ENCODE data around the gene UBE2E3.

The UBE2E3 gene

DNA sequence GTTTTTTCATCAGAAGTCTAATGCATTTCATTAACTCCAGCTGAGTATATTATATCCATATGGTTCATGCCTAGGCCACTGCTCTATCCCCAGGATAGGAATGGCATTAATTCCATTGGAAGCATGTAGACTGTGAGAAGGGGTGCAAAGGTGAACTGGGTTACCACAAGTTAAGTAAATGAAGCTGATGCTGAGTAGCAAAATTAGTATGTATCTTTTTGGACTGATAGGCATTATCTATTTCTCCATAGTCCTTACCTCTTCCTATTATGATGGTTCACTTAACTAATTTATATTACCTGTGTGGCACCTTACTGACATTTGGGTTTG is 24.9 kb downstream of the UBE2E3 start:
- TF ChIP-seq, protein P1, sequence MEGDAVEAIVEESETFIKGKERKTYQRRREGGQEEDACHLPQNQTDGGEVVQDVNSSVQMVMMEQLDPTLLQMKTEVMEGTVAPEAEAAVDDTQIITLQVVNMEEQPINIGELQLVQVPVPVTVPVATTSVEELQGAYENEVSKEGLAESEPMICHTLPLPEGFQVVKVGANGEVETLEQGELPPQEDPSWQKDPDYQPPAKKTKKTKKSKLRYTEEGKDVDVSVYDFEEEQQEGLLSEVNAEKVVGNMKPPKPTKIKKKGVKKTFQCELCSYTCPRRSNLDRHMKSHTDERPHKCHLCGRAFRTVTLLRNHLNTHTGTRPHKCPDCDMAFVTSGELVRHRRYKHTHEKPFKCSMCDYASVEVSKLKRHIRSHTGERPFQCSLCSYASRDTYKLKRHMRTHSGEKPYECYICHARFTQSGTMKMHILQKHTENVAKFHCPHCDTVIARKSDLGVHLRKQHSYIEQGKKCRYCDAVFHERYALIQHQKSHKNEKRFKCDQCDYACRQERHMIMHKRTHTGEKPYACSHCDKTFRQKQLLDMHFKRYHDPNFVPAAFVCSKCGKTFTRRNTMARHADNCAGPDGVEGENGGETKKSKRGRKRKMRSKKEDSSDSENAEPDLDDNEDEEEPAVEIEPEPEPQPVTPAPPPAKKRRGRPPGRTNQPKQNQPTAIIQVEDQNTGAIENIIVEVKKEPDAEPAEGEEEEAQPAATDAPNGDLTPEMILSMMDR (conservative IDR thresholded peaks at IDR 0.05), result no peak
- peak overlapping the region; percentile 42 for H3K27ac ChIP-seq

DNA sequence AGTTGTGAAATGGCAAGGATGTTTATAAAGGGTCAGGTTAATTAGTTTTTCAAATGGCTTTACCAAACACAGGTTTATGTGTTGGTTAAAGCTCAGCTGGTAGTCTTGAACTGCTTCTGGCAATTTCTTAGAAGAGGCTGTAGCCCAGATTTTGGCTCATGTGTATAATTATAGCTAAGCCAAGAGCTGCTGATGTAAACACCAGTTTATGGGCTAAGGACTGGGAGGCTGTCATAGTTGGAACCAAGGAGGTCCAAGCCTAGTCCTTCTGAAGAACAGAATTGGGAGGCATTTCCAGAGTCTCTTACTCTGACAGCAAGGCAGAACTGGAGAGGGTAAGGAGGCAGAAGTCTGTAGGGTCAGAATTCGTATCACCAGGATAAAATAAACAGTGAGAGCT is 25.4 kb downstream of the UBE2E3 start:
- TF ChIP-seq, protein P1 (conservative IDR thresholded peaks at IDR 0.05), result no peak
- peak overlapping the region; percentile 42 for H3K27ac ChIP-seq

DNA sequence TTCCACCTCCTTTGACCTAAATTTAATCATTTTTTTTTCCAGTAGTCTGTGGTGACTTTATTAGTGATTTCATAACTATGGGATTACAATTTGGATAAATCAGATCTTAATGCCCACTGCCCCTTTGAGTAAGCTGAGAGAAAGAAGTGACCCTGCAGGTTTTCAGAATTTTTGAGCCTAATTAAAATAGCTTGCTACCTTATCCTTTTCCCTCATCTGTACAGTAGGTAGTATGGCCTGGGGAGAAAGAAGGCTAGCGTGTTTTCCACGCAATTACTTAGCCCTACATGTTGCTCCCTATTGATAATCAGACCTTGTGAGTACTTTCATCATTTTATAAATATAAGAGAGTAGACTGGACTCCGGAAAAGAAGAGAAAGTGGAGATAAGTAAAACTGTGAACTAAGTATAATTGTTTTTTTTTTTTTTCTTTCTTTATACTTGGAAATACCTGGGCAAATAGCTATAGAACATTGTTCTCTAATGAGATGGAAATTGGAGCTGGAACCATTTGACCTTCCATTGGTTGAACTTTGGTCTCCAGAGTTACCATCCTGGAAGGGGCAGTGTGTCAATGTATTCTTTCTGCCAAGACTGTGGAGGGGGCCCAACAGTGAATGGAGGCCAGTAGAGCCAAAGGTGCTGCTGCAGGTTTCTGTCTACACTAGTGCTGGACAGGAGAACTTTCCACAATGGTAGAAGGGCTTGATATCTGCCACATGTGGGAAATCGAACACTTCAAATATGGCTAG is 26.9 kb downstream of the UBE2E3 start:
- TF ChIP-seq, protein P1 (conservative IDR thresholded peaks at IDR 0.05), result no peak
- H3K27ac ChIP-seq, result no peak overlapping the region

DNA sequence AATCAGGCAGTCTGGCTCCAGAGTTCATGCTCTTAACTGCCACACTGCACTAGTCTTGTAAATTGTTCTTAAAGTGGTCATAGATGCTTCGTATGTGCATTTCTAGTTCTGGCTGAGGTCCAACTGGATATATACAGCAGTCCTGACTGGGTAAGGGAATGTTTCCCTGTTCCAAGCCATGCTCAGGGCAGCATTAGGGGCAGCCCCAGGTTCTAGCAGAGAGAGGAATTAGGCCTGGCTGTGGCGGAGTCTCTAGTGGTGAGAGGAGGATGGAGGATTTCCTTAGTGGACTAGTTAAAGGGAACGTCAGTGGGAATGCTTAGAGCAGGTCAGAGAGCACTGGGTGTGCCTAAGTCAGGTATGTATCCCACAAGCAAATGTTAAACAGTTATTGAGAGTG is 28.0 kb downstream of the UBE2E3 start:
- H3K27ac ChIP-seq, result no peak overlapping the region
- TF ChIP-seq, protein P1 (conservative IDR thresholded peaks at IDR 0.05), result no peak

DNA sequence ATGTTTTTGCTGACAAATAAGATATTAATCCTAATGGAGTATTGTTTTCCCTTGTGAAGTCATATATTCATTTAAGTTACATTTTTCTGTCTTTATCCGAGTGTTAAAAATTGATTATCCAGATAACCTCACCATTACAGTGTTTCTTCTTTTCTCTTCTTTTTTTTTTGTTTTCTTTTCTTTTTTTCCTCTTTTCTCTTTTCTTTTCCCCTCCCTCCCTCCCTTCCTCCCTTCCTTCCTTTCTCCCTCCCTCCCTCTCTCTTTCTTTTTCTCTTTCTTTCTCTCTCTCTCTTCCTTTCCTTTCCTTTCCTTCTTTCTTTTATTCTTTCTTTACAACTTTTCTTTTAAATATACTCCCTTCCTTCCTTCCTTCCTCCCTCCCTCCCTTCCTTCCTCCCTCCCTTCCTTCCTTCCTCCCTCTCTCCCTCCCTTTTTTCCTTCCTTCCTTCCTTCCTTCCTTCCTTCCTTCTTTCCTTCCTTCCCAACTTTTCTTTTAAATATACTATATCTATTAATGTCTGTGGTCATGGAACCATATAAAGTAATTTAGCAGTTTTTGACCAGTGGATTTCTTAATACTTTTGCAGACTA is 40.9 kb downstream of the UBE2E3 start:
- no peak overlapping the region for H3K27ac ChIP-seq
- TF ChIP-seq, protein P1 (conservative IDR thresholded peaks at IDR 0.05), result no peak

DNA sequence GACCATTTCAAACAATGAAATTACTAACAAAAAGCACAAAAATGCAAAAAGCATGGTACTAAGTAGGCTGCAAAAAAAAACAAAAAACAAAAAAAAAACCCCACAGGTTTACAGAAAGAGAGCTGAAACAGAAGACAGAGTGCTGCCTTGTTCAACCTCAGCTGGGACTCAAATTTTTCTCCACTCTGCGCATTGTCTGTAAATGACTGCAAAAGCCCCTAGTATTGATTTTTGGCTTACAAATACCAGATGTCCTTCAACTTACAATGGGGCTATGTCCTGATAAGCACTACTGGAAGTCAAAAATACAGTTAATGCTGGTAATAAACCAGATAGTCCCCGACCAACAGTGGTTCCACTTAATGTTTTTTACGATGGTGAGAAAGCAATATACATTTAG is 42.2 kb downstream of the UBE2E3 start:
- TF ChIP-seq, protein P1 (conservative IDR thresholded peaks at IDR 0.05), result no peak
- H3K27ac ChIP-seq, result no peak overlapping the region

DNA sequence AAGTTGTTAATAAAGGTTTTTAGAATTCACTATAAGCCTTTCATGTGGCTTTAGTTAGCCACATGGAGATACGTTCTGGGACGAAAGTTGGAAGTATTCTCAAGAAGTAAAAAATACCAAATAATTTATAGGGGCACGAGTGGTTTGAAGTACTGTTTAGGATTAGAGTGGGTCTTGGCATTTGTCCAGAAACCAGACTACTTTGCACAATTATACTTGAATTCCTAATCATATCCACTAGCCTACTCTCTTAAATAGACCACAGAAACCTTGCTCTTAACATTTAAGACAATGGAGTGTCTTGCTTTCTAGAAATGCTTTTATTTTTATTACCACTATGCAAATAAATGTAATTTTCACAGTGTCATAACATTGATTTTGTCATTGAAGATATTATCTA is 44.6 kb downstream of the UBE2E3 start:
- no peak overlapping the region for H3K27ac ChIP-seq

More for the DNA sequence above, 44.6 kb downstream of the UBE2E3 start:
- TF ChIP-seq, protein P1 (conservative IDR thresholded peaks at IDR 0.05), result no peak

Data from VCaP (cell line).